HEK293T (cell line): ENCODE measurements around the gene SLC66A2.

Source experiments
- ARNT ChIP-seq: fragments of 450-650 bp; IDR thresholded peaks from 2 replicates; pipeline ENCODE4 v1.6.1; 2017; ENCODE audit warnings: mild to moderate bottlenecking
- BHLHE40 ChIP-seq: fragments of 450-650 bp; IDR thresholded peaks from 2 replicates; pipeline ENCODE4 v1.6.1; 2016; ENCODE audit warnings: mild to moderate bottlenecking, moderate library complexity, borderline replicate concordance
- FOXA1 ChIP-seq: fragments of 450-650 bp; IDR thresholded peaks from 2 replicates; pipeline ENCODE4 v1.6.1; 2016; ENCODE audit warnings: mild to moderate bottlenecking
- HDGF ChIP-seq: fragments of 450-650 bp; IDR thresholded peaks from 2 replicates; pipeline ENCODE4 v1.6.1; 2017; ENCODE audit warnings: antibody characterized with exemption, borderline replicate concordance
- LEF1 ChIP-seq: fragments of 450-650 bp; IDR thresholded peaks from 2 replicates; pipeline ENCODE4 v1.6.1; 2017; ENCODE audit warnings: mild to moderate bottlenecking, borderline replicate concordance
- PKNOX1 ChIP-seq: fragments of 450-650 bp; IDR thresholded peaks from 2 replicates; pipeline ENCODE4 v1.6.1; 2016
- SP1 ChIP-seq: fragments of 450-650 bp; IDR thresholded peaks from 2 replicates; pipeline ENCODE4 v1.6.1; 2017
- ZNF384 ChIP-seq: fragments of 450-650 bp; IDR thresholded peaks from 2 replicates; pipeline ENCODE4 v1.6.1; 2016

DNA sequence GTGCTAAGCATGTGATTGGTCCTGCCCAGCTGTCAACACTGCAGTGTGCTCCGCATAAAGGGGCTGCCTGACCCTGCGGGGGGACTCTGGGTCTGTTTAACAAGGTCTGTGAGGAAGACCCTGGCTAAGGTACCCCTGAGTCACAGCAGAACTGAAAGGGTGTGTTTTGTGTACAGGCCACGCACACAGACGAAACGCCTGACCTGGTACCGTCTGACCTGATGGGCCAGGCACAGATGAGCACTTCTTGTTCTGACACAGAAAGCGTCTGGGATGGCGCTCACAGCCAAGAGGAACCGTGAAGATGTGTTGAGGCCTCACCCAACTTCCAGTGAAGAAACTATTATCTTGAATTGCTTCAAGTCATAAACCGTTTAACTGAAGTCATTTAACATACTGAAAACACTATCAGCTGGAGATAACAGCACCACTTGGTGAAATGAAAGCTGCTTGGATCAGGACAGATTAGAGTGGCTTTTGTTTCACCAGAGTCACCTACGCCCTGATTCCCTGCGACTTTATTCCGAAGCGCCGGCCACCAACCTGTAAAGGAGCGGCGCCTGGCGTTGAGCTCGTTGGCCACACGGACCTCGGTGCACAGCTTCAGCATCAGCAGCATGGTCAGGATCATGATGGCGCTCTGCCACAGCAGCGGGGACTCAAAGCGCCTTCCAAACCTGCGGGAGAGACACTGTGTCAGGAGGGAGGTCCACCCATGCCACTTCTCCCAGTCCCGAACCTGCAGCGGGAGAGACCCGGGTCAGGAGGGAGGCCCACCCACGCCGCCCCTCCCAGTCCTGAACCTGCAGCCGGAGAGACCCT, 8.5 kb downstream of the SLC66A2 start:
- TF ChIP-seq FOXA1 (no peak), BHLHE40 (no peak), HDGF (no peak), SP1 (no peak), PKNOX1 (no peak), ZNF384 (no peak), LEF1 (no peak), ARNT (no peak)
